Measurements from ENCODE around the gene MLN. TPM values are rescaled to one million over a fixed set of nuclear protein-coding genes. Genes with fewer than 3 reads are reported as not detected.

Gene MLN
- total RNA-seq, 1 experiment from 2014 or later: not detected

GRCh38 chr6:33841868-33842267 lies 38.1 kb upstream of the MLN start:
- ChIA-PET POLR2A (no interaction called here), RAD21 (ENCODE audit: low non-redundant PET in 1 of 2, low total read pairs in 2 of 2, uncharacterized antibody in 2 of 2, unreplicated experiment in 2 of 2) (no interaction called here), CTCF (no interaction called here)
- no peak overlapping the region for H3K27ac ChIP-seq (ENCODE audit: low read depth, low read length)
- no peak for ATAC-seq
- no peaks in the 10 kb centered on the region for H4K20me1 ChIP-seq (ENCODE audit: insufficient read depth)
- no peaks in the 10 kb centered on the region for H3K9me2 ChIP-seq (ENCODE audit: insufficient read depth)
- no TSS peak for BruUV-seq (replicated peaks)
- H2AFZ ChIP-seq (ENCODE audit: low read depth, low read length, poor library complexity, severe bottlenecking): no peak overlapping the region
- intact Hi-C loops (cut with micrococcal nuclease): no loop called here
- no peak overlapping the region for H3K4me2 ChIP-seq (ENCODE audit: low read length)
- TF ChIP-seq TCF7L2 (IDR thresholded peaks at IDR 0.05; ENCODE audit: borderline replicate concordance, extremely low read depth, insufficient read depth, insufficient read length): no peak
- no peak for TF ChIP-seq ZFX (IDR thresholded peaks at IDR 0.05)
- no peak for TF ChIP-seq ZBTB33 (IDR thresholded peaks at IDR 0.05; ENCODE audit: extremely low read depth, insufficient replicate concordance, low read length)
- no peak for TF ChIP-seq RAD21 (IDR thresholded peaks at IDR 0.05; ENCODE audit: low read depth)
- TF ChIP-seq SP1 (IDR thresholded peaks at IDR 0.05; ENCODE audit: low read depth): no peak
- no peak for TF ChIP-seq EZH2phosphoT487 (IDR thresholded peaks at IDR 0.05; ENCODE audit: borderline replicate concordance)
- no peak for TF ChIP-seq REST (IDR thresholded peaks at IDR 0.05; ENCODE audit: low read depth)
- no peak for TF ChIP-seq CEBPB (IDR thresholded peaks at IDR 0.05; ENCODE audit: low read depth)
- TF ChIP-seq ATF3 (IDR thresholded peaks at IDR 0.05): no peak
- TF ChIP-seq ZNF274 (IDR thresholded peaks at IDR 0.05; ENCODE audit: low read depth, low read length): no peak
- TF ChIP-seq ELF1 (IDR thresholded peaks at IDR 0.05; ENCODE audit: borderline replicate concordance, low read depth): no peak
- TF ChIP-seq POLR2AphosphoS5 (IDR thresholded peaks at IDR 0.05; ENCODE audit: low read depth, low read length): no peak
- no peak for TF ChIP-seq JUND (IDR thresholded peaks at IDR 0.05)
- no peak for TF ChIP-seq EZH2 (IDR thresholded peaks at IDR 0.05)
- TF ChIP-seq MAX (IDR thresholded peaks at IDR 0.05): no peak
- no peak for TF ChIP-seq CTCF (IDR thresholded peaks at IDR 0.05 in 2 of 3, conservative IDR thresholded peaks at IDR 0.05 in 1 of 3; ENCODE audit: borderline replicate concordance in 1 of 3, insufficient read depth in 1 of 3, low read depth in 2 of 3, low read length in 2 of 3)
- H3K9me3 ChIP-seq (ENCODE audit: control insufficient read depth in 1 of 2, insufficient read depth in 1 of 2, low read depth in 1 of 2, low read length in 2 of 2): no peaks in the 10 kb centered on the region
- no peaks in the 10 kb centered on the region for H3K36me3 ChIP-seq (ENCODE audit: control insufficient read depth in 1 of 2, insufficient read depth in 2 of 2, low read length in 2 of 2)
- H3K4me1 ChIP-seq (ENCODE audit: control insufficient read depth in 1 of 2, insufficient read depth in 2 of 2, low read length in 2 of 2): peaks cover 21 to 36% of the 10 kb centered on the region in 2 experiments
- no peak overlapping the region for H3K4me3 ChIP-seq (replicated peaks in 1 of 2; ENCODE audit: low read depth in 1 of 2, low read length in 2 of 2)
- no peaks in the 10 kb centered on the region for H3K27me3 ChIP-seq (ENCODE audit: insufficient read depth, low read length)
- DNase-seq (ENCODE audit: low read depth, low spot score): no peak
- H3K79me2 ChIP-seq (ENCODE audit: insufficient read depth, low read length): no peaks in the 10 kb centered on the region
- H3K9ac ChIP-seq (ENCODE audit: low read length): no peak overlapping the region
